H1 (cell line): Measurements from ENCODE around the gene RAB11FIP5. TPM values are rescaled to one million over a fixed set of nuclear protein-coding genes. Genes with fewer than 3 reads are reported as not detected.

Experiments used
- CTCF ChIA-PET: fragments of 300-600 bp; sonication (Branson Sonifier 250); formaldehyde crosslinking; loops from one replicate; lab custom pipeline; 2021; ENCODE audit not compliant: partially characterized antibody; lab: Charles Lee
- POLR2A ChIA-PET: fragments of 300-600 bp; sonication (Branson Sonifier 250); formaldehyde crosslinking; loops from one replicate; lab custom pipeline; 2021; ENCODE audit warnings: inconsistent platforms; ENCODE audit not compliant: partially characterized antibody; lab: Charles Lee
- DNase-seq, 2 experiments: peaks; one replicate each; pipeline versions ENCODE4 v3.0.0 to v3.0.0-alpha.2; 2010 to 2022; ENCODE audit warnings: low spot score in 2 of 2, low read depth in 1 of 2, mixed read lengths in 1 of 2
- FAIRE-seq: peaks from 2 replicates; lab custom pipeline; 2011; peaks lifted over from hg19 to GRCh38; lab: Jason Lieb, UNC
- H2AFZ ChIP-seq: 2 replicates; pipeline ENCODE4 v1.8.1; 2012; ENCODE audit warnings: low read length, inconsistent platforms
- H2AK5ac ChIP-seq: 2 replicates; pipeline ENCODE4 v1.6.1; 2013; ENCODE audit warnings: low read depth, low read length
- H2BK120ac ChIP-seq: replicated peaks from 2 replicates; pipeline ENCODE3; 2013; ENCODE audit warnings: low read depth, low read length, inconsistent platforms
- H2BK12ac ChIP-seq: 2 replicates; pipeline ENCODE4 v1.6.1; 2013; ENCODE audit warnings: low read depth, low read length
- H2BK15ac ChIP-seq: 2 replicates; pipeline ENCODE4 v1.6.1; 2013; ENCODE audit warnings: low read length
- H2BK20ac ChIP-seq: 2 replicates; pipeline ENCODE4 v1.6.1; 2013; ENCODE audit warnings: low read length
- H2BK5ac ChIP-seq: 2 replicates; pipeline ENCODE4 v1.6.1; 2013; ENCODE audit warnings: low read depth, low read length
- H3K14ac ChIP-seq: 2 replicates; pipeline ENCODE4 v1.6.1; 2013; ENCODE audit warnings: inconsistent platforms; ENCODE audit not compliant: insufficient read length
- H3K18ac ChIP-seq: 2 replicates; pipeline ENCODE4 v1.6.1; 2013; ENCODE audit warnings: low read length; ENCODE audit errors: extremely low read depth
- H3K23ac ChIP-seq: 2 replicates; pipeline ENCODE4 v1.6.1; 2013; ENCODE audit warnings: inconsistent platforms; ENCODE audit not compliant: insufficient read length
- H3K23me2 ChIP-seq: 2 replicates; pipeline ENCODE4 v1.6.1; 2013; ENCODE audit warnings: low read depth, low read length
- H3K27ac ChIP-seq: 2 replicates; pipeline ENCODE4 v1.6.1; 2011; ENCODE audit warnings: low read depth, low read length, inconsistent platforms
- H3K27me3 ChIP-seq, 4 experiments: replicated peaks in 1 of 4; 1 replicate in 1 of 4; 2 replicates in 3 of 4; pipeline versions ENCODE4 v1.6.1 to v1.8.1; 2011 to 2013; ENCODE audit warnings: low read length in 3 of 4, mild to moderate bottlenecking in 3 of 4, inconsistent platforms in 2 of 4, mixed read lengths in 2 of 4, moderate library complexity in 1 of 4; ENCODE audit not compliant: control insufficient read depth in 3 of 4, insufficient read depth in 3 of 4; ENCODE audit errors: extremely low read depth in 1 of 4
- H3K36me3 ChIP-seq, 4 experiments: 2 replicates each; pipeline versions ENCODE4 v1.6.1 to v1.8.1; 2011 to 2013; ENCODE audit warnings: mild to moderate bottlenecking in 4 of 4, low read length in 3 of 4, moderate library complexity in 2 of 4, control low read depth in 1 of 4, inconsistent platforms in 1 of 4; ENCODE audit not compliant: insufficient read depth in 4 of 4, control insufficient read depth in 2 of 4
- H3K4ac ChIP-seq: replicated peaks from 2 replicates; pipeline ENCODE3; 2013; ENCODE audit warnings: low read length, low read depth, mixed read lengths, inconsistent platforms; ENCODE audit not compliant: insufficient read length
- H3K4me1 ChIP-seq, 4 experiments: replicated peaks in 1 of 4; 1 replicate in 1 of 4; 2 replicates in 3 of 4; pipeline versions ENCODE4 v1.6.1 to v1.8.1; 2011 to 2013; ENCODE audit warnings: low read length in 3 of 4, inconsistent platforms in 2 of 4, mixed read lengths in 1 of 4; ENCODE audit not compliant: insufficient read depth in 4 of 4, control insufficient read depth in 3 of 4
- H3K4me2 ChIP-seq, 2 experiments: 2 replicates each; pipeline versions ENCODE4 v1.6.1 to v1.8.1; 2011 to 2013; ENCODE audit warnings: low read depth in 2 of 2, low read length in 2 of 2, control low read depth in 1 of 2, inconsistent platforms in 1 of 2, mild to moderate bottlenecking in 1 of 2; ENCODE audit not compliant: insufficient read depth in 1 of 2
- H3K4me3 ChIP-seq, 4 experiments: fragments of 200-600, 300-600 bp in 1 of 4; sonication (generic), shearing (Covaris generic), sonication (Bioruptor Twin) in 1 of 4; 2 replicates each; pipeline versions ENCODE4 v1.5.1 to v1.8.1; 2011 to 2016; ENCODE audit warnings: low read length in 4 of 4, low read depth in 3 of 4, control low read depth in 2 of 4, inconsistent platforms in 2 of 4, mild to moderate bottlenecking in 2 of 4, mixed read lengths in 1 of 4, moderate library complexity in 1 of 4; ENCODE audit not compliant: insufficient read depth in 2 of 4; ENCODE audit errors: extremely low read depth in 1 of 4
- H3K56ac ChIP-seq: replicated peaks from 2 replicates; pipeline ENCODE3; 2013; ENCODE audit warnings: low read depth, mild to moderate bottlenecking, mixed read lengths, low read length, inconsistent platforms; ENCODE audit not compliant: insufficient read length
- H3K79me1 ChIP-seq: 2 replicates; pipeline ENCODE4 v1.6.1; 2013; ENCODE audit warnings: low read depth, low read length, control low read depth
- H3K79me2 ChIP-seq, 2 experiments: 2 replicates each; pipeline versions ENCODE4 v1.6.1 to v1.8.1; 2012 to 2013; ENCODE audit warnings: low read length in 2 of 2, mild to moderate bottlenecking in 2 of 2, inconsistent platforms in 1 of 2; ENCODE audit not compliant: insufficient read depth in 2 of 2, control insufficient read depth in 1 of 2
- H3K9ac ChIP-seq, 4 experiments: replicated peaks in 1 of 4; 1 replicate in 1 of 4; 2 replicates in 3 of 4; pipeline versions ENCODE4 v1.6.1 to v1.8.1; 2011 to 2013; ENCODE audit warnings: low read depth in 3 of 4, low read length in 3 of 4, control low read depth in 2 of 4, mild to moderate bottlenecking in 2 of 4, moderate library complexity in 2 of 4, inconsistent platforms in 1 of 4; ENCODE audit errors: extremely low read depth in 1 of 4
- H3K9me3 ChIP-seq, 2 experiments: 2 replicates each; pipeline versions ENCODE4 v1.6.1 to v1.8.1; 2012 to 2013; ENCODE audit warnings: mild to moderate bottlenecking in 2 of 2, moderate library complexity in 2 of 2, control low read depth in 1 of 2, inconsistent platforms in 1 of 2, low read depth in 1 of 2, low read length in 1 of 2, mixed read lengths in 1 of 2; ENCODE audit not compliant: insufficient read depth in 2 of 2
- H4K20me1 ChIP-seq, 2 experiments: replicated peaks in 1 of 2; 2 replicates each; pipeline versions ENCODE3 to v1.8.1; 2011 to 2013; ENCODE audit warnings: inconsistent platforms in 2 of 2, low read length in 2 of 2, mild to moderate bottlenecking in 1 of 2; ENCODE audit not compliant: insufficient read depth in 2 of 2, control insufficient read depth in 1 of 2
- H4K5ac ChIP-seq: 2 replicates; pipeline ENCODE4 v1.6.1; 2013; ENCODE audit warnings: low read length, low read depth, mixed read lengths, inconsistent platforms; ENCODE audit not compliant: insufficient read length
- H4K8ac ChIP-seq: 2 replicates; pipeline ENCODE4 v1.8.0; 2013; ENCODE audit warnings: mild to moderate bottlenecking, moderate library complexity, low read length, inconsistent platforms; ENCODE audit not compliant: insufficient read depth; ENCODE audit errors: extremely low read depth
- H4K91ac ChIP-seq: replicated peaks from 2 replicates; pipeline ENCODE3; 2013; ENCODE audit warnings: low read length, mixed read lengths, inconsistent platforms; ENCODE audit not compliant: insufficient read length
- EGR1 ChIP-seq: IDR thresholded peaks from 2 replicates; pipeline ENCODE4 v1.6.1; 2011; ENCODE audit warnings: low read depth, low read length, borderline replicate concordance
- EP300 ChIP-seq, 2 experiments: IDR thresholded peaks; 1 replicate in 1 of 2; 2 replicates in 1 of 2; pipeline ENCODE4 v1.6.1; 2011 to 2012; ENCODE audit warnings: low read depth in 2 of 2, low read length in 2 of 2, mild to moderate bottlenecking in 2 of 2, borderline replicate concordance in 1 of 2, inconsistent platforms in 1 of 2, moderate library complexity in 1 of 2
- HDAC6 ChIP-seq: IDR thresholded peaks from one replicate; pipeline ENCODE4 v1.7.1; 2012; ENCODE audit warnings: low read depth, mild to moderate bottlenecking, inconsistent platforms, low read length, moderate library complexity
- MAFK ChIP-seq: IDR thresholded peaks from 2 replicates; pipeline ENCODE4 v1.6.1; 2012; ENCODE audit warnings: low read depth, mild to moderate bottlenecking, improper control_type of control experiment, low read length
- MAX ChIP-seq: IDR thresholded peaks from 2 replicates; pipeline ENCODE4 v1.6.1; 2012; ENCODE audit warnings: inconsistent platforms
- PHF8 ChIP-seq: fragments of 200-600 bp; sonication (generic); conservative IDR thresholded peaks from 2 replicates; pipeline ENCODE4 v1.7.1; 2012; ENCODE audit warnings: low read depth, mild to moderate bottlenecking, inconsistent platforms, low read length, moderate library complexity
- RFX5 ChIP-seq: IDR thresholded peaks from 2 replicates; pipeline ENCODE4 v1.6.1; 2011; ENCODE audit warnings: low read depth, low read length, improper control_type of control experiment, borderline replicate concordance
- RNF2 ChIP-seq: fragments of 200-900, 300-1000 bp; sonication (generic); IDR thresholded peaks from 2 replicates; pipeline ENCODE4 v1.7.1; 2016; ENCODE audit warnings: borderline replicate concordance, low read depth, mild to moderate bottlenecking, antibody characterized with exemption, low read length; ENCODE audit not compliant: poor library complexity, severe bottlenecking; ENCODE audit errors: missing control alignments
- SIX5 ChIP-seq: IDR thresholded peaks from 2 replicates; pipeline ENCODE4 v1.6.1; 2011; ENCODE audit warnings: mild to moderate bottlenecking, low read depth, low read length
- SP2 ChIP-seq: IDR thresholded peaks from 2 replicates; pipeline ENCODE4 v1.6.1; 2012; ENCODE audit warnings: mild to moderate bottlenecking, low read length, inconsistent platforms
- SP4 ChIP-seq: IDR thresholded peaks from 2 replicates; pipeline ENCODE4 v1.6.1; 2012; ENCODE audit warnings: low read length, inconsistent platforms
- TBP ChIP-seq: IDR thresholded peaks from 2 replicates; pipeline ENCODE4 v1.6.1; 2011; ENCODE audit warnings: low read depth, low read length, improper control_type of control experiment
- USF2 ChIP-seq: IDR thresholded peaks from 2 replicates; pipeline ENCODE4 v1.6.1; 2011; ENCODE audit warnings: low read length, improper control_type of control experiment
- WGBS, 2 experiments: shearing (Covaris generic) in 1 of 2; methylation state at CpG; one replicate each; pipeline versions ENCODE4 v1.1.6 to v1.1.7; 2013 to 2015; ENCODE audit warnings: low lambda C conversion rate in 2 of 2, mixed read lengths in 2 of 2, inconsistent platforms in 1 of 2, low coverage in 1 of 2, missing lambda C conversion rate in 1 of 2; ENCODE audit not compliant: insufficient replicate concordance in 2 of 2, insufficient coverage in 1 of 2, insufficient read length in 1 of 2; ENCODE audit errors: extremely low coverage in 1 of 2, missing lambda C conversion rate in 1 of 2; 5-methylcytosine and 5-hydroxymethylcytosine counted together
- polyA plus RNA-seq, 7 experiments: library from polyadenylated mRNA; depleted of rRNA in 3 of 7; stranded (reverse) in 5 of 7; unstranded in 2 of 7; fragments of >200 nt in 5 of 7; fragments of 200-250 nt in 2 of 7; gene quantifications; 1 replicate in 5 of 7; 2 replicates in 1 of 7; 4 replicates in 1 of 7; pipeline versions ENCODE4 v1.2.1 to v1.2.3, GENCODE V29; 2011 to 2013; ENCODE audit warnings: missing spikeins in 2 of 7, mixed read lengths in 2 of 7
- total RNA-seq: library from RNA; stranded (reverse); fragmentation: NEBNext Ultra II Directional; extraction: Animal tissue kit (Norgen Biotek cat#: 25700); gene quantifications from 2 replicates; pipeline ENCODE4 v1.2.1, GENCODE V29; 2021

Gene RAB11FIP5
- total and polyA plus RNA-seq, 2 of the 8 experiments (the other 6 are each of a cell fraction or from before 2014, with no cell fraction given) = 6.3 to 17.0 TPM

- no peak overlapping the region for H3K4me3 ChIP-seq
- peaks cover 4 to 11% (median 9%) of the 10 kb centered on the region in 4 experiments; a peak in 5 of 7 replicates for H3K4me1 ChIP-seq
- H2AFZ ChIP-seq = no peak overlapping the region
- 90% methylated on average over 3 of the region's 3 CpGs; no CpG with 5 or more reads in 1 of the 2 experiments for WGBS, 2 experiments
- H3K18ac ChIP-seq = no peak overlapping the region
- no peak overlapping the region for H4K91ac ChIP-seq
- no peak for TF ChIP-seq HDAC6
- no peak for TF ChIP-seq EP300 (IDR thresholded peaks at IDR 0.05; ENCODE audit: borderline replicate concordance in 1 of 2, low read depth in 2 of 2, low read length in 2 of 2)
- TF ChIP-seq TBP = no peak
- TF ChIP-seq SP4 = no peak
- no peak for TF ChIP-seq RFX5
- TF ChIP-seq SIX5 = no peak
- TF ChIP-seq USF2 = no peak
- no peak for TF ChIP-seq EGR1
- TF ChIP-seq MAFK = no peak
- no peak for TF ChIP-seq RNF2
- no peak for TF ChIP-seq SP2
- no peak for TF ChIP-seq MAX
- no peak for TF ChIP-seq PHF8
- TF ChIP-seq, all 59 proteins: peak for 0
- Histone ChIP-seq H3K9me3 (no peaks in the 10 kb centered on the region), H4K8ac (no peak overlapping the region), H3K27me3 (no peaks in the 10 kb centered on the region), H3K56ac (no peak overlapping the region), H2BK120ac (no peak overlapping the region), H3K4me2 (no peak overlapping the region), H3K23ac (no peak overlapping the region), H3K4ac (no peak overlapping the region), H3K27ac (no peak overlapping the region), H2BK15ac (no peak overlapping the region), H3K36me3 (no peaks in the 10 kb centered on the region), H3K79me1 (peaks cover 7% of the 10 kb centered on the region), H2BK5ac (no peak overlapping the region), H2BK12ac (no peak overlapping the region), H3K9ac (no peak overlapping the region), H3K79me2 (no peaks in the 10 kb centered on the region; a peak in 1 of 4 replicates), H4K20me1 (peaks cover 7 to 17% of the 10 kb centered on the region in 2 experiments), H2AK5ac (no peak overlapping the region), H3K23me2 (no peaks in the 10 kb centered on the region), H3K14ac (no peak overlapping the region), H4K5ac (no peak overlapping the region), H2BK20ac (no peak overlapping the region)
- ChIA-PET POLR2A (interaction anchor here (0.7 to 2.0 kb wide), 3 partner anchors 11 to 23 kb away, joined by 3 to 12 read pairs (median 3); partner anchors contain the start of gene RAB11FIP5), CTCF (interaction anchor here (0.9 to 2.3 kb wide), 9 partner anchors 12 to 206 kb away, joined by 3 to 16 read pairs (median 4); no protein-coding TSS in a partner anchor)
- DNase-seq = no peak
- no peak for FAIRE-seq
These were observed 13.3 kb downstream of the RAB11FIP5 start for GRCh38 chr2:73099486-73099885.
